Mesodermal cell (in vitro differentiated cells): ENCODE measurements around the gene PLEKHA6.

Source experiments
- H3K27ac ChIP-seq: 2 replicates; pipeline ENCODE4 v1.7.0; 2013; ENCODE audit warnings: mild to moderate bottlenecking, low read depth, low read length, moderate library complexity; ENCODE audit not compliant: severe bottlenecking
- H3K36me3 ChIP-seq: 2 replicates; pipeline ENCODE4 v1.7.1; 2013; ENCODE audit warnings: mild to moderate bottlenecking, low read length, moderate library complexity; ENCODE audit not compliant: control insufficient read depth, insufficient read depth
- H3K4me1 ChIP-seq: one replicate; pipeline ENCODE4 v1.7.1; 2013; ENCODE audit warnings: mild to moderate bottlenecking, low read length; ENCODE audit not compliant: insufficient read depth, control insufficient read depth, poor library complexity, severe bottlenecking
- H3K4me3 ChIP-seq: 2 replicates; pipeline ENCODE4 v1.7.0; 2013; ENCODE audit warnings: low read length, control low read depth, mild to moderate bottlenecking; ENCODE audit not compliant: insufficient read depth, poor library complexity, severe bottlenecking; ENCODE audit errors: extremely low read depth
- H3K9me3 ChIP-seq: 2 replicates; pipeline ENCODE4 v1.7.1; 2013; ENCODE audit warnings: mild to moderate bottlenecking, low read length, moderate library complexity; ENCODE audit not compliant: control insufficient read depth
- WGBS, 2 experiments: methylation state at CpG; one replicate each; pipeline ENCODE4 v1.1.5; 2013; ENCODE audit warnings: missing lambda C conversion rate in 2 of 2; ENCODE audit not compliant: insufficient coverage in 2 of 2; 5-methylcytosine and 5-hydroxymethylcytosine counted together

PLEKHA6 gene

DNA sequence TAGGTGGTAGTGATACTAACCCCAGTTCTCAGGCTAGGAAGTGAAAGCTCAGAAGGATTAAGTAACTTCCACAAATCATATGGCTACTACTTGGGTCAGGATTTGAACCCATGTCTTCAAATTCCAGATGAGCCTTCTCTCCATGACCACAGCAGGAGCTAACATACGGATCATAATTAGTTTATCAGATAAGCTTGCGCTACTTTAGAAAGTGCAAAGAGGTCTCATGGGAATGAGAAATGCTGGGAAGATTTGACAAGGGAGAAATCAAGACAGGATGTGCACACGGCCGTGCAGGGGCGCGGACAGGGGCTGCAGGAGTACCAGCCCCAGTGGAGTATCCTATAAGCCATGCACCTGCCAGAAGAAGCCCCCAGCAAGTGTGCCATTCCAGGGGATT is 5.2 kb downstream of the PLEKHA6 start:
- no peaks in the 10 kb centered on the region for H3K9me3 ChIP-seq
- no peaks in the 10 kb centered on the region for H3K36me3 ChIP-seq
- no peak overlapping the region for H3K27ac ChIP-seq
- no peak overlapping the region for H3K4me3 ChIP-seq
- H3K4me1 ChIP-seq = peaks cover 38% of the 10 kb centered on the region
- WGBS, 2 experiments = 89 to 92% methylated on average over 5 of the region's 6 CpGs

DNA sequence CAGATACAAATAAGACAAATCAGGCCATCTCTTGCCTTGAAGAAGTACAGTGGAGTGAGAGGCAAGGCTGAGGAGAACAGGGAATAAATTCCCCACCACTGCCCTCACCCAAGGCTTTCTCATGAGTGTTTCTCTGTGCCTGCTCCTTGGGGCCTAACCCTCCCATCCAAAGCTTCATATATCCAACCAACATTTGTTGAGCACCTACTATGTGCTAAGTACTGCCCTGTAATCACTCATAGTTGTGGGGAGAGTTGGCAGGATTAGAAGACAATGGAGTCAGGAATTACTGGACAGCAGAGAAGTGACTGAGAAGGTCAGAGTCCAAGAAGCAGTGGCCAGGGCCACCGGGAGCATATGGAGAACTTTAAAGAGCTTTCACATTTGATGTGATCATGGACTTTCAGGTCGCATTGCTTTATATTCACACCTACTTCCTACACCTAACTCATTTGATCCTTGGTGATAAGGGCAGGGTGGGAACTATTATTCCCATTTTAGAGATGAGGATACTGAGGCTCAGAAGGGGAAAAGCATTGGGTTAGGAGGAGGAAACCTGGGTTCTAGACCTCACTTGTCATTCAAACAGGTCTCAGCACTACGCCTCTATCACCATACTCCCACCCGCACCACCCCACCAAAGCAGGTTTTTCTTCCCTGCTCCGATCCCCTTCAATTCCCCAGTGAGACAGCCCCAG is 6.4 kb downstream of the PLEKHA6 start:
- 100% methylated on average over 1 of the region's 5 CpGs for WGBS, 2 experiments
- no peaks in the 10 kb centered on the region for H3K9me3 ChIP-seq
- no peak overlapping the region for H3K27ac ChIP-seq

DNA sequence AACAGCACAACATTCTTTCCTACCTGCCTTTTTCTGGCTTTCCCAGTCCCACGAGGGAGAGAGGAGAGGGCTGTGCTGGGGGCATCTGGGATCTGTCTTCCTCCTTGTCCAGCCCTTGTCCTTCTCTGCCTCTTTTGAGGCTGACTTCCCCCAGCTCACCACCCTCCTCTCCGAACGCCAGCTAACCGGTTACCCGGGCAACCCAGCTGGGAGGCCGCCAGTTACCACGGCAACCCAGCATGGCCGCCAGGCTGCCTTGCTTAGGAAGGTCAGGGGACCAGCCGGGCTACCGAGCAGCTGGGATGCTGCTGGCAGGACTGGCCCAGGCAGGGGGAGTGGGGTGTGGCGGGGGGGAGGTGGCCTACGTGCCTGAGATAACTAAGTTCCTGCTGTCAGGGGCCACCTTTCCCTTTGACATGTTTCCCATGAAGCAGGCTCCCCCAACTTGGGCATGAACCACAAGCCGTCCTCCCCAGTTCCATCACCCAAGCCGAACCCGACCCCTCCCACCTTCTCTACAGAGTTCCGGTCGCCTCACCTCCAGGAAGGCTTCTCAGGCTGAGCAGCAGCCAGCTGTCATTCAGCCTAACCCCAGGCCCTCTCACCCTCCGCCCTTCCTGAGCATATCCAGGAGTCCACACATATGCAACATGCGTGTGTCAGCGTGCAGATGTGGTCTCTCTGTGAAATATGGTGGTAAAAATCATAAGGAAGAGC is 8.7 kb downstream of the PLEKHA6 start:
- Histone ChIP-seq H3K36me3 (no peaks in the 10 kb centered on the region), H3K4me3 (peak overlapping the region; percentile 1), H3K27ac (peak overlapping the region; percentile 68), H3K9me3 (no peaks in the 10 kb centered on the region), H3K4me1 (peaks cover 28% of the 10 kb centered on the region)
- WGBS, 2 experiments = 22 to 26% methylated on average over 10 to 12 of the region's 20 CpGs

More for the DNA sequence above, 6.4 kb downstream of the PLEKHA6 start:
- Histone ChIP-seq H3K4me1 (peaks cover 34% of the 10 kb centered on the region), H3K36me3 (no peaks in the 10 kb centered on the region), H3K4me3 (no peak overlapping the region)

DNA sequence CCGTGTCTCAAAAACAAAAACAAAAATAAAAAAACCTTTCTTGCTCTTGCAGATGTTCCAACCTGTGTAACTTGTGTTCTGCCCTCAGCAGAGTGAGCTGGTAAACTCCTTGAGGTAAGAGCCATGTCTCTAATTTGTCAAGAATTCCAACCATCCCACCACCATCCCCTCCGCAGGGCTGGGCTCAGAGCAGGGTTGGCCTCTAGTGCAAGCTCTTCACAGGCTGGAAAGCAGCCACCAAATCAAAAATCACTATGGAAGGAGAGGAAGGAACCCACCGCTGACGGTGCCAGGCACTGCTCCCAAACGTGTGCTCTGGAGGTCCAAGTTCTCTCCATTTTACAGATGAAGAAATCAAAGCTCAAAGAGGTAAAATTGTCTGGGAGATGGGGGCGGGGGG is 9.4 kb downstream of the PLEKHA6 start:
- no peaks in the 10 kb centered on the region for H3K9me3 ChIP-seq
- peaks cover 28% of the 10 kb centered on the region for H3K4me1 ChIP-seq
- H3K27ac ChIP-seq = peak overlapping the region; percentile 68
- WGBS, 2 experiments = 81 to 90% methylated on average over 2 to 5 of the region's 6 CpGs
- no peak overlapping the region for H3K4me3 ChIP-seq
- H3K36me3 ChIP-seq = no peaks in the 10 kb centered on the region

DNA sequence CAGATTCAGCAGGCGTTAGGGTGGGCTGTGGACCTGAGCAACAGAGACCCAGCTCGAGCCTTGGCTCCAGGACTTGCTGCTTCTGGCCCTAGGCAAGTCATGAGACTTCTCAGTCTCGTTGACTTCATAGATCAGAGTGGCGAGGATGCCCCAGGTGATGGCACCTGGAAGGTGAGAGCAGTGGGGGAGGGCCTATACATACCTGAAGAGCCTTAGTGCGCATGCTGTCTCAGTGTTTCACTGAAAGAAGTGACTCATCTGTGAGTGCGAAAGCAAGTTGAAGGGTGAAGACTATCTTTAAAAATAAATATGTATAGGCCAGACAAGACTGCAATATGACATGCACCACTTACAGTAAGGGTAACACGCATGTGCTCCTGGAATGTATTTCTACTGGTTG is 10.1 kb downstream of the PLEKHA6 start:
- Histone ChIP-seq H3K36me3 (no peaks in the 10 kb centered on the region), H3K9me3 (no peaks in the 10 kb centered on the region), H3K27ac (no peak overlapping the region), H3K4me3 (no peak overlapping the region), H3K4me1 (peaks cover 28% of the 10 kb centered on the region)
- WGBS, 2 experiments = 85 to 97% methylated on average over 5 of the region's 7 CpGs

DNA sequence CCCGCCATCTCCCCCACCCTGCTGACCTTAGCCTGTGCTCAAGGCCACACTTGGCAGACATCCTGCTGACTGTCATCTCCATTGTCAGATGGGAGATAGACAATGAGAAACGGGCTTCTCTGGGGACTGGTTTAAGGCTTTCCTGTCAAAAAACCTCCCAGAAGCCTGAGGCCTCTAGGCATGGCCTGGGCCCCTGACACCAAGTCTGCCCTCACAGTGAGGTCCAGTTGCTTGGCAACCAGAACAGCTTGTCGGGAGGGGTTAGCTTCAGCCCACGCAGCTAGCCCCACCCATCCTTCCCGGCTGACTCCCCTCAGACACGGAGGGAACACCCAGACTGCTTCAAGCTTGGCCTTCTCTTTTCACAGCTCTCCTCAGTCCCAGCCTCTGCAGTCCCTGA is 11.0 kb downstream of the PLEKHA6 start:
- WGBS, 2 experiments = 26 to 31% methylated on average over 5 of the region's 6 CpGs
- no peaks in the 10 kb centered on the region for H3K9me3 ChIP-seq
- H3K27ac ChIP-seq = peak overlapping the region; percentile 23
- H3K4me3 ChIP-seq = no peak overlapping the region
- peaks cover 28% of the 10 kb centered on the region for H3K4me1 ChIP-seq
- H3K36me3 ChIP-seq = no peaks in the 10 kb centered on the region

DNA sequence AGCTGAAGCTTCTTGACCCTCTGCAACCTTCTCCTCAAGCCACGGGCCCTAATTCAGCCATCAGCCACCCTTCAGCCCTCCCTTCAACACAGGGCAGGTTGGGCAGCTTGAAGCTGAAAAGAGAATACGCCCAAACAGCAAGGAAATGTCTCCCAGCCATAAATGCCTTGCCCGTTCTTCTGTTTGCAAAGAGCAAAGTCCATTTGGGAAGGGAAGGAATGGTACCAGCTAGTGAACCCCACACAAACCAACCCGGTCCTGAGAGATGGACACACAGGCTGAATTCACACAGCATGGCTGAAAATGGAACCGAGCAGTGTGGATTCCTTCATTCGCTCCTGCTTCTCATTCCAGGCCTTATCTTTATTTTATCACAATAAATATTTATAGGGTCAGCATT is 11.5 kb downstream of the PLEKHA6 start:
- no peaks in the 10 kb centered on the region for H3K36me3 ChIP-seq
- no peak overlapping the region for H3K27ac ChIP-seq
- H3K4me3 ChIP-seq = no peak overlapping the region
- 63 to 70% methylated on average over 2 of the region's 6 CpGs for WGBS, 2 experiments
- H3K4me1 ChIP-seq = peaks cover 28% of the 10 kb centered on the region
- H3K9me3 ChIP-seq = no peaks in the 10 kb centered on the region

DNA sequence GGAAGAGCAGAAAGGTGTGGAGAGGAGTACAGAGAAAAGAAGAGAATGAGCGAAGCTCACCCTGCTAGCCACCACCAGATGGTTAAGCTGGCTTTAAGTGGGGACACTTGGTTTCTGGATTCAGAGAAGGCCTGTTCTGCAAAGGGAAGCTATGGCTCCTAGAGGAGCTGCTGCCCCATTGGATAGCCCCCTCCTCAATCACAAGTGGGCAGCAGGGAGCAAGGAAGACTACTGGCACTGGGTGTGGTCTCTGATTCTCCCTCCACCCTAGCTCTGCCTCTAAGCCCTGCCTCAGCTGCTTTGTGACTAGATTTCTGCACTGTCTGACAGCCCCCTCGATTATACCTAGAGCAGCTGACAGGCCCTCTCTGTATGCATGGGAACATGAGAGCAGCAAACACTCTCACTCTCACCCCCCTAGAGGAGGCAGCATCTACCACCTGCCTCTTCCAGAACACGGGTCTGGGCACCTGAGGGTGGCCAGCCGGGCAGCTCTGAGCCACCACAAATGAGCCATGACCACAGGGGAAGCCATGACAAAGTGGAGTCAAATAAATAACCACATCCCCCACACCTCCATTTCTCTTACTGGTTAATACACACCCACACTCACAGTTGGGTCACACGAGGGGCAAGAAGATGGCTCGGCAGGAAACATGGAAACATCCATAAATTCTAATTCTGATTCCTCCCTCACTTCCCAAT is 13.6 kb downstream of the PLEKHA6 start:
- H3K4me3 ChIP-seq = no peak overlapping the region
- H3K36me3 ChIP-seq = no peaks in the 10 kb centered on the region
- H3K27ac ChIP-seq = no peak overlapping the region
- peaks cover 26% of the 10 kb centered on the region for H3K4me1 ChIP-seq
- no peaks in the 10 kb centered on the region for H3K9me3 ChIP-seq
- WGBS, 2 experiments = 82 to 89% methylated on average over 4 to 6 of the region's 6 CpGs

DNA sequence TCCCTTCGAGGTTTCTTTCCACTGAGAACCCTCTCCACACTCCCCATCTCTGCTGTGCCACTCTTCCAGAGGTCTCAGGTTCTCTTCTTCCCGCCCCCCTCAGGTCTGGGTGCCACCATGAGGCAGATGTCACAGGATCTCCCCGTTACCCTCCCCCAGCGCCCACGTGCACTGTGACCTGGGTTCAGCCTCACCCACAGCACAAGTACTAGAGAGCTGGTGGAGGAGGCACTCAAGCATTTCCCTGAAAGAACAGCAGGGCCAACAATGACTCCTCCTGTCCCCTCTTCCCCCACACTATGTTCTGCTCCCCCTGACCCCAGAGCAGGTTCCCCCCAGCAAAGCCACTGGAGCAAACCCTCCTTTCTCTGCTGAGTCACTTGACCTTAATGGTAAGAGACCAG is 14.3 kb downstream of the PLEKHA6 start:
- no peaks in the 10 kb centered on the region for H3K9me3 ChIP-seq
- peaks cover 29% of the 10 kb centered on the region for H3K4me1 ChIP-seq
- no peaks in the 10 kb centered on the region for H3K36me3 ChIP-seq
- WGBS, 2 experiments = 73 to 88% methylated on average over 2 to 5 of the region's 5 CpGs
- no peak overlapping the region for H3K4me3 ChIP-seq
- H3K27ac ChIP-seq = no peak overlapping the region

DNA sequence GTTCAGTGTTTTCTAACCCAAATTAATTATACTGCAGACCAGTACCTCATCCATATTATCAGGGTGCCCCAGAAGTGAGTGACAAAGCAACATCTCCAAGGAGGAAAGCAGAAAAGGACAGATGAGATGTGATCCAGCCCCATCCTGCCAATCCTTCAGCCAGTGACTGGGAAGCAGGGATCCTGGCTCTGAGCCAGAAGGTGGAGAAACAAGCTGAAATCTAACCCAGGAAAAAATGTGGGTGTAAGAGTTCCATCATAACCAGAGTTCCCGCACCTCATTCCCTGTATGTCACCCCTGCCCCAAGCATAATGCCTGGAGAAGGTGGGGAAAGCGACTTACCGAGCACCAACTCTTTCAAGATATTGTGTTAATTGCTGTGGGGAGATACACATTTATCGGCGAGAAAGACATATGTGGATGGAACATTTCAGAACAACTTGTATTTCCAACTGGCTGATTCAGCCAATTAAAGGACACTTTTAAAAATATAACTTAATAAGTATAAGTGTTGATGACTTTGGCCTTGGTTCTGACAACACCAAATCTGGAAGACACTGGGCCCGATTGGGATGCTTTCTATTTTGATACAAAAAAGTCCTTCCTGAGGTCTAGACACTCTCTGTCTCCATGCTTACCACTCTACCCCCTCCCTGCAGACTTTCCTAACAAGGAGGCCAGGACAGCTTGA is 14.9 kb downstream of the PLEKHA6 start:
- 86 to 100% methylated on average over 1 of the region's 6 CpGs for WGBS, 2 experiments
- Histone ChIP-seq H3K9me3 (no peaks in the 10 kb centered on the region), H3K27ac (no peak overlapping the region), H3K4me1 (peaks cover 24% of the 10 kb centered on the region), H3K36me3 (no peaks in the 10 kb centered on the region), H3K4me3 (no peak overlapping the region)
